Calu3 (cell line): ENCODE data around the gene KCNJ12. TPM values are rescaled to one million over a fixed set of nuclear protein-coding genes. Genes with fewer than 3 reads are reported as not detected.
"Not testable (repeated sequence)": the region's sequence is repeated elsewhere in the genome, so short reads cannot be mapped to it uniquely, and the experiment has no call there.

Source experiments
- BruUV-seq: library from RNA; stranded (reverse); fragments of 400-500 nt; replicated peaks from 2 replicates; lab custom pipeline; 2021; lab: Mats Ljungman, UMichigan
- CTCF ChIA-PET: fragments of 300-600 bp; sonication (Branson Sonifier 250); formaldehyde crosslinking; loops from one replicate; lab custom pipeline; 2022; ENCODE audit warnings: antibody characterized with exemption; lab: Charles Lee
- DNase-seq: peaks from one replicate; pipeline ENCODE4 v3.0.0; 2022
- H3K27ac Mint-ChIP-seq: one replicate; pipeline ENCODE4 v1.8.0; 2022; ENCODE audit warnings: mixed read lengths; ENCODE audit not compliant: unreplicated experiment
- H3K27me3 Mint-ChIP-seq: one replicate; pipeline ENCODE4 v1.8.0; 2022; ENCODE audit warnings: mixed read lengths; ENCODE audit not compliant: unreplicated experiment
- H3K36me3 Mint-ChIP-seq: one replicate; pipeline ENCODE4 v1.8.0; 2022; ENCODE audit warnings: mild to moderate bottlenecking, moderate library complexity, mixed read lengths; ENCODE audit not compliant: insufficient read depth, unreplicated experiment
- H3K4me1 Mint-ChIP-seq: one replicate; pipeline ENCODE4 v1.8.0; 2022; ENCODE audit warnings: mild to moderate bottlenecking, low read depth, mixed read lengths; ENCODE audit not compliant: unreplicated experiment
- H3K4me3 Mint-ChIP-seq: one replicate; pipeline ENCODE4 v1.8.0; 2022; ENCODE audit warnings: mild to moderate bottlenecking, low read depth, moderate library complexity, mixed read lengths; ENCODE audit not compliant: unreplicated experiment
- H3K9me3 Mint-ChIP-seq: one replicate; pipeline ENCODE4 v1.8.0; 2022; ENCODE audit warnings: low read depth, mixed read lengths; ENCODE audit not compliant: unreplicated experiment
- intact Hi-C: fragments of 100-400 bp; cut with micrococcal nuclease; formaldehyde crosslinking; loops from one replicate; pipeline ENCODE4 v1.10.0; 2022; ENCODE audit not compliant: unreplicated experiment
- total RNA-seq: library from RNA; stranded (reverse); gene quantifications from 2 replicates; pipeline ENCODE4 v1.2.3, GENCODE V29; 2022
- TF ChIP-seq, protein P1 (sequence below): fragments of 200-600 bp; IDR thresholded peaks from one replicate; pipeline ENCODE4 v1.8.0; 2022; ENCODE audit warnings: antibody characterized with exemption; ENCODE audit not compliant: unreplicated experiment

Gene KCNJ12
- total RNA-seq, 1 experiment from 2014 or later: not detected

DNA sequence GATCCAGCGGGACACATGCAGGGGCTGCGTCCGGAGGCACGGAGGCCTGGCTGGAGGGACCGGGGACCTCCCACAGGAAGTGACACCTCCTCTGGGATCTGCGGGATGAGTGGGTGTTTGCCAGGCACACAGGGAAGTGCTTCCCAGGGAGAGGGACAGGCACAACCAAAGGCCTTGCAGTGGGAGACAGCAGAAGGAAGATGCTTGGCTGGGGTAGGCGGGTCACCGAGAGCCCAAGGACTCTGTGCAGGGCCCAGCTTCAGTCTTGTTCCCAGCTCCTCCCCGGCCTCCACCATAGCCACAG is 47.0 kb downstream of the KCNJ12 start:
- CTCF ChIA-PET, BruUV-seq, intact Hi-C loops, H3K4me3 Mint-ChIP-seq, H3K9me3 Mint-ChIP-seq, H3K27ac Mint-ChIP-seq, DNase-seq, H3K36me3 Mint-ChIP-seq, H3K4me1 Mint-ChIP-seq: not testable (repeated sequence)
- H3K27me3 Mint-ChIP-seq: peaks cover 53% of the 10 kb centered on the region

DNA sequence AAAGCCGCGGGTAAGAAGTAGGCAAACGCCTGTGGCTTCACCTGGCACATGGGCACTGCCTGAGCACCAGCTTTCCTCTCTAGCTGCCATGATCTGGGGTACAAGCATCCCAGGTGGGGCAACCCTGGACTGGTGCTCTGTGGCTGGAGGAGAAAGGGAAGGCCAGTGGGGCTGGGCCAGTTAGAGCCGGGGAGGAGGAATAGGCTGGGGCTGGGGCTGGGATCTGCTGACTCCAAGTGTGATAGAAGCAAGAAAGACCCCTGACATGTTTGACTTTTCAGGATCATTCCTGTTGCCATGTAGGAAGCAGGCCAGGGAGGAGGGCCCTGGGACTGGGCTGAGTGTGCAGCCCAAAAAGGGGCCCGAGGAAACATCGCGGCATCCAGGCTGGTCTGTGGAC is 48.5 kb downstream of the KCNJ12 start:
- H3K4me3 Mint-ChIP-seq, DNase-seq, H3K4me1 Mint-ChIP-seq, intact Hi-C loops, H3K27ac Mint-ChIP-seq, H3K9me3 Mint-ChIP-seq, H3K36me3 Mint-ChIP-seq, BruUV-seq, CTCF ChIA-PET: not testable (repeated sequence)
- H3K27me3 Mint-ChIP-seq: peaks cover 51% of the 10 kb centered on the region

DNA sequence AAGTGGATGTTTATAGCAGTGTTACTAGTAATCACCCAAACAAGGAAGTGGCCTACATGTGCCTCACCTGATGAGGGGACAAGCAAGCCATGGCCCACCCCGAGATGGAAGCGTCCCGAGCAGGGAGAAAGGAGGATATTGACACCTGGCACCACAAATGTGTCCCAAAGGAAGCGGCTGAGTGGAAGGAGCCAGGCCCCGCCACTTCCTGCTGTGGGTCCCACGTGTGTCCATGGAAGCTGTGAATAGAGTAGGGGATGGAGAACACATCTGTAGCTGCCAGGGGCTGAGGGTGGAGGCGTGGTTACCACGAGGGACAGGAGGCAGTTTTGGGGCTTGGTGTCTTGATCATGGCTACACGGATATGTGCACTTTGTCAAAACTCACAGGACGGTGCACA is 49.2 kb downstream of the KCNJ12 start:
- no peak overlapping the region for H3K4me3 Mint-ChIP-seq
- BruUV-seq: no TSS peak
- no peak overlapping the region for H3K27ac Mint-ChIP-seq

DNA sequence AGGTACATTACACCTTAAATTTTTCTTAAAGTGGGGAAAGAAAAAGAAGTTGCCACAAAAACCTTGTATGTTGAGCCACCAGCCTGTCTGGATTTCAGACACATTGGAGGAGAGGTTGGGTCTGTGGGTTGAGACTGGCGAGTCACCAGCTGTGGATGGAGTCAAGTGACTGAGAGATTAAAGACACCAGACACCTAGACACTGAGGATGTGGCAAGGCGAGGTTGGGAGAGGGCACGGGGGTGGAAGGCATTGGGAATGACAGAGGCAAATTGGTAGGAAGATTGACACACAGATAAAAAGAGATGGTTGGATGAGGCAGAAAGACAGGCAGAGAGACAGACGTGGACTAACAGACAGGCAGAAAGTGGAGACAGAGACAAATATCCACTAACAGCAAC is 49.6 kb downstream of the KCNJ12 start:
- no peaks in the 10 kb centered on the region for H3K9me3 Mint-ChIP-seq
- CTCF ChIA-PET: no interaction called here
- no peak for DNase-seq
- intact Hi-C loops: no loop called here
- no TSS peak for BruUV-seq
- H3K27ac Mint-ChIP-seq: no peak overlapping the region
- H3K4me1 Mint-ChIP-seq: no peaks in the 10 kb centered on the region
- no peaks in the 10 kb centered on the region for H3K36me3 Mint-ChIP-seq
- no peak overlapping the region for H3K4me3 Mint-ChIP-seq
- TF ChIP-seq, protein P1, sequence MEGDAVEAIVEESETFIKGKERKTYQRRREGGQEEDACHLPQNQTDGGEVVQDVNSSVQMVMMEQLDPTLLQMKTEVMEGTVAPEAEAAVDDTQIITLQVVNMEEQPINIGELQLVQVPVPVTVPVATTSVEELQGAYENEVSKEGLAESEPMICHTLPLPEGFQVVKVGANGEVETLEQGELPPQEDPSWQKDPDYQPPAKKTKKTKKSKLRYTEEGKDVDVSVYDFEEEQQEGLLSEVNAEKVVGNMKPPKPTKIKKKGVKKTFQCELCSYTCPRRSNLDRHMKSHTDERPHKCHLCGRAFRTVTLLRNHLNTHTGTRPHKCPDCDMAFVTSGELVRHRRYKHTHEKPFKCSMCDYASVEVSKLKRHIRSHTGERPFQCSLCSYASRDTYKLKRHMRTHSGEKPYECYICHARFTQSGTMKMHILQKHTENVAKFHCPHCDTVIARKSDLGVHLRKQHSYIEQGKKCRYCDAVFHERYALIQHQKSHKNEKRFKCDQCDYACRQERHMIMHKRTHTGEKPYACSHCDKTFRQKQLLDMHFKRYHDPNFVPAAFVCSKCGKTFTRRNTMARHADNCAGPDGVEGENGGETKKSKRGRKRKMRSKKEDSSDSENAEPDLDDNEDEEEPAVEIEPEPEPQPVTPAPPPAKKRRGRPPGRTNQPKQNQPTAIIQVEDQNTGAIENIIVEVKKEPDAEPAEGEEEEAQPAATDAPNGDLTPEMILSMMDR: no peak
- peaks cover 57% of the 10 kb centered on the region for H3K27me3 Mint-ChIP-seq

More for the DNA sequence above, 49.2 kb downstream of the KCNJ12 start:
- H3K4me1 Mint-ChIP-seq: no peaks in the 10 kb centered on the region
- H3K9me3 Mint-ChIP-seq: no peaks in the 10 kb centered on the region
- intact Hi-C loops: no loop called here
- peaks cover 57% of the 10 kb centered on the region for H3K27me3 Mint-ChIP-seq
- TF ChIP-seq, protein P1: no peak
- CTCF ChIA-PET: no interaction called here
- no peaks in the 10 kb centered on the region for H3K36me3 Mint-ChIP-seq
- no peak for DNase-seq

DNA sequence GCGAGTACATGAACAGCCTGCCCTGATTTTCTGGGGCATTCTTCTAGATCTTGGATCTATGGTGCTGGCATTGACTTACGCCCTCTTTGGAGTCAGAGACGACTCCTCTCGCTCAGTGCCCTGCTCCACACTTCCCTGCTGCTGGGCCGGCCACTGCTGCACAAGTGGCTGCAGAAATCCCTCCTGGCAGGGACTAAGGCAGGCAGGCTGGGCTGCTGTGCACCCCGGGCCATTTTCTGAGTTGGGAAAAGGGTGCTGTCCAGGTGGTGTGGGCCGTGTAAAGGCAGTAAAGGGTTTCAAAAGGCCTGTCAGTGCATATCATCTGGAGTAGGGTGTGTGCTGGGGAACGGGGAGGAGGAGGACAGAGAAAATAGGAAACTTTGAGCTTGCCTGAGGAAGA is 50.1 kb downstream of the KCNJ12 start:
- DNase-seq, H3K4me3 Mint-ChIP-seq, H3K27ac Mint-ChIP-seq, BruUV-seq, H3K9me3 Mint-ChIP-seq, H3K4me1 Mint-ChIP-seq, CTCF ChIA-PET, H3K36me3 Mint-ChIP-seq, intact Hi-C loops: not testable (repeated sequence)
- H3K27me3 Mint-ChIP-seq: peaks cover 56% of the 10 kb centered on the region

DNA sequence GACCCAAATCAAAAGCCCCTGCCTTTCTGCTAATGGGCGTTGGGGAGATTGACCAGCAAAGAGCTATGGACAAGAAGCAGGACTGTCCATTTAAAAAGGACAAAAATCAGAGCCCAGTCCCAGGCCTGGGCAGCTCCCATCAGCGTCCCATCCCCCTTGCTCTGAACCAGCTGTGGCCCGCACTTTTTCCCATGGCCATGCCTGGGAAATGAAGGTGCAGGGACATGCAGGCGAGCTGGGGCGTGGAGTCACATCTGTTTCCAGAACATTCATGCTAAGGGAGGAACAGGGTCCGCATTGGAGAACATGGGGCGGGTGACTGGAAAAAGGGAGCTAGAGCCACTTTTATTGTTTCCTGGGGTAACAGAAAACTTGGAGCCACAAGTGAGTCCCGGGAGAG is 50.7 kb downstream of the KCNJ12 start:
- DNase-seq, H3K4me1 Mint-ChIP-seq, H3K27ac Mint-ChIP-seq, H3K4me3 Mint-ChIP-seq, CTCF ChIA-PET, BruUV-seq, H3K9me3 Mint-ChIP-seq, intact Hi-C loops, H3K36me3 Mint-ChIP-seq: not testable (repeated sequence)
- H3K27me3 Mint-ChIP-seq: peaks cover 50% of the 10 kb centered on the region

DNA sequence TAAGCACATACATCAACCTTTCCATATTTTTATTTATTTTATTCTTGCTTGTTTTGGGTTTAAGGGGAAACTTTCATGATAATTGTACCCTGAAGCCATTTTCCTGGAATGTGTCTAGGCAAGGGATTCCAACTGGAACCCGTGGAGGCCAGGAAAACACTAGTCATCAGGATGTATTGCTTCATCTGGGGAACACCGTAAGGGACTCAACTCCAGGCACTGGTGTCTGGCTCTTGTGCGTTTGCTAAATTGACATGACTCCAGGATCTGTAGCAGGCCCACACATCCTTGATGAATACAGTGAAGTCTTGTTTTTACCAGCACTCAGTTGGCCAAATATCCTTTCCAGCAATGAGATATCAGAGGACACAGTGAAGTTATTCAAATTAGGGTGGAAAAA is 51.6 kb downstream of the KCNJ12 start:
- CTCF ChIA-PET, BruUV-seq, H3K4me1 Mint-ChIP-seq, H3K27ac Mint-ChIP-seq, intact Hi-C loops, H3K9me3 Mint-ChIP-seq, H3K4me3 Mint-ChIP-seq, H3K36me3 Mint-ChIP-seq, DNase-seq: not testable (repeated sequence)
- H3K27me3 Mint-ChIP-seq: peaks cover 42% of the 10 kb centered on the region

DNA sequence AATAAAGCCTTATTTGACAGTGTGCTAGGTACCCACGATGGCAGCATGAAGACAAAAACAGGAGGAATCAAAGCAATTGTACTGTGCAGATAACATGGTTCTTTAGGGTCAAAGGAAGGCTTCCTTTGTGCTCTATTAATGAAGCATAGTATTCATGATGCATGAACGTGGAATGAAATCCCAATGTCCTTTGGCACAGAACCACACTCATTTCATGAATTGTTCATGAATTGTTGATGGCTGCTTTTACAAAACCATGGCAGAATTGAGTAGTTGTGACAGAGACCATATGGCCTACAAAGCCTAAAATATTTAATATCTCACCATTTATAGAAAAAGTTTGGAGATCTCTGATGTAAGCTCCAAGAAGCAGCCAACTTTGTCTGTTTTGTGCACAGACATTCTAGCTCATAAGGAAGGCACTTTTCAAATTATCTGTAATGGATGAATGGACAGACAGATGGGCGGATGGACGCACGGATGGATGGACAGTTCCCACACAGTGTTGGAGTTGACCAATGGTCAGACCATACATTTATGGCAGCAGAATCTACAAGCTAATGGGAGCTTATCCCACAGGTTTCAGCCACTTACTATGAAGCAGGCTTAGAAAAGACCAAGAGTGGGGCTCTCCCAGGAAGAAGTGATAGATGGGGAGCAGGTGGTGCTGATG is 52.7 kb downstream of the KCNJ12 start:
- H3K9me3 Mint-ChIP-seq, H3K4me3 Mint-ChIP-seq, BruUV-seq, intact Hi-C loops, H3K36me3 Mint-ChIP-seq, H3K27ac Mint-ChIP-seq, H3K4me1 Mint-ChIP-seq, CTCF ChIA-PET, DNase-seq: not testable (repeated sequence)
- peaks cover 37% of the 10 kb centered on the region for H3K27me3 Mint-ChIP-seq
